SHP77 treated with DMSO at 0.1 percent for 48 hours (cell line): ENCODE data around the gene PLCB2.

Experiments
- DNase-seq: peaks from one replicate; lab custom pipeline; 2025; lab: John Stamatoyannopoulos, UW

The PLCB2 gene

DNA sequence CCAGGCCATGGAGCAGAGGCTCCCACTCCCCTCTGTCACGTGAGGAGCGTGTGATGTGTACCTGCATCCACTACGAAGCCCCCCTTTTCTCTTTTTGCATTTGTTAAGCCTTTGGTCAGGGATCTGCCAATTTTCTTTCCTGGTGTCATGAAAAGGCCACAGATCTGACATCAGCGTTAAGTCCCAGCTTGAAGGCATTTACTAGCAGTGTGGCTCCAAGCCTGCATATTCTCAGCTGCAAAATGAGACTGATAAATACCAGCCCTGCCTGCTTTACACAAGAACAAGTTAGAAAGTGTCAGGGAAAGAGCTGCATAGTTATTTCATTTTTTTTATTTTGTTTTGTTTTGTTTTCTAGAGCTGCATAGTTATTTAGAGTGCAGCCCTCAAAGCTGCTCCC is 22.6 kb downstream of the PLCB2 start:
- no peak for DNase-seq

DNA sequence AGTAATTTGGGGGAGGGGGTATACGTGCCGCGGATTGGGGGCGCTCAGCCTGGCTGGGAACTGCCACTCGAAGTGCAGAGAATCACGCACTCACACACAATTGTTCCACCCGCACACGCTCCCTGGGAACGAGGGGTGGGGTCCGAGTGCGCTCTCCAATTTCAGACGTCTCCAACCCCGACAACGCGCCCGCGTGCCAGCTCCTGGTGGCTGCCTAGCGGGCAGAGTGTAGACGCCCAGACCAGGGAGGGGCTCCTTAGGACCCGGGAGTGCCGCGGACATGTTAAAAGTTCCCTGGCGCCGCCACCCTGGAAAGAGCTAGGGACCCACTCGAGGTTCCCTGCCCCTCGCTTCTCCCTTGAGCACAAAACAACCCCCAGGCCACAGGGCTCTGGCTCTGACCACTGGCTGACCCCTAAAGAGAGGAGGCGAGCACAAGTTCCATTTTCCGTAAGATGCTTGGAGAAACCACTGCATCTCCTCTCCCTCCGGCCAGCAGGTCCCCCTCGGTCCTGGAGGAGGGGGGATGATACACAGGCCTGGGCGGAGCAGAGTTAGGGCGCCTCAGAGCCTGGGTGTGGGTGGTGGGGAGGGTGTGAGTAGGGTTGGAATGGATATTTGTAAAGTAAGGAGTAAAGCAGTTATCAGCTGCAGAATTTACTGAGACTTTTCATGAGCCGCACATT is 24.0 kb downstream of the PLCB2 start:
- no peak for DNase-seq

DNA sequence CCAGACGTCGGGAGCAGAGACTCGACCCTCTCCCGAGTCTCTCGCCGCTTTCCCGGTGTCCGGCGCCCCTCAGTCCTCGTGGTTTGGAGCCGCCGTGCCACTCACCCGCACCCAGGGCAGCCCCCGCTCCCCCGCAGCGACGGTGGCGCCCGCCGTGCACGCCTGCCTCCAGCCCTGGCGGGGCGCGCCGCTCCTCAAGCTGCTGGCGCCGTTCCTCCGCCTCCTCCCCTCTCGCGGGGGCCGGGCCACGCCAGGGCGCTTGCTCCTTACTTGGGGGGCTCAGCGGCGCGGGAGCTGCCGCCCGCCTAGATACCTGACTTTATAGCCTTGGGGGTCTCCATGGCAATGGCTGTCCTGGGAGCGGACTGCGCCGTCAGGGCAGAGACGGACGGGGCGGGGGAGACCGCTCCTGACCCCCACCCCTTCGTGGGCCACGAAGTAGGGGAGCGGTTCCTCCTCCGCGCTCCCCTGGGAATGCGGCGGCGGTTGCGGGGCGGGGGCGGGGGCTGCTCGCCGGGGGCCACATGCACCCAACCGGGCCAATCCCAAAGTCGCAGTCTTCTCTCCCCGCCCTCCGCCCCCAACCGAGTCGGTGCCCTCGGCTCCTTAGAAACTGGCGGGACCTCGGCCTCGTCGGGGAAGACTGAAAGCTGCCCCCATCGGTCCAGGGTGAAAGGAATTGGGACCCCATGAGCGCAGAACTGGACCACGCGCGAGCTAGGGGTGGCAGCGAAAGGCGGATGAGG is 24.7 kb downstream of the PLCB2 start, which contains the start of gene ANKRD63:
ANKRD63 (minus strand) TSS at position 196 of the 746 bp plus-strand sequence. CDS start 478 bp downstream, outside the sequence.
- DNase-seq, result no peak

DNA sequence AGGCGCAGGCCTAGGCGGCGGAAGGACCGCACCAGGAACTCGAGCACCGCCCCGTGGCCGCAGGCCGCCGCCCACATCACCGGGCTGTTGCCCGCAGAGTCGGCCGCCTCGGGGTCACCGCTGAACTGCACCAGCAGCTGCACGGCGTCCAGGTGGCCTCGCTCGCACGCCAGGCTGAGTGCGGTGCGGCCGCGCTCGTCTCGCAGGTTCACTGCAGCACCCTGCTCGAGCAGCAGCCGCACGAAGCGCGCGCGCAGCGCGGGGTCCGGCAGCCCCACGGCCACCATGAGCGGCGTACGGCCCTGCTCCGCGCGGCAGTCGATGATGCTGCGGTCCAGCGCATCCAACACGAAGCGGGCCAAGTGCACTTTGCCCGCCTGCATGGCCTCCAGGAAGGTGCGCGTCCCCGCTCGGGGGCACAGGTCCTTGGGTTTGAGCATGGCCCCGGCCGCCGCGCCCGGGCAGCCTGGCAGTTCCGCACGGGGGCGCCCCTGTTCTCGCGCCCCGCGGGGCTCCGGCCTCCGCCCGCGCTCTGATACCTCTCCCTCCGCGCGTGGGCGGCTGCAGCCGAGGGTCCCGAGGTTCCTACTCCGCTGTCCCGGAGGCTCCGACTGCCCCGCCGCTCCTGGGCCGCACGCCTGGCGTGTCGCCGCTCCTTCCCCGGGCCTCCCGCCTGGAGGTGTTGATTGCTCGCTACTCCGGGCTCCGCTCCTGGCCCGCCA is 25.4 kb downstream of the PLCB2 start:
- peak; percentile 31 for DNase-seq

DNA sequence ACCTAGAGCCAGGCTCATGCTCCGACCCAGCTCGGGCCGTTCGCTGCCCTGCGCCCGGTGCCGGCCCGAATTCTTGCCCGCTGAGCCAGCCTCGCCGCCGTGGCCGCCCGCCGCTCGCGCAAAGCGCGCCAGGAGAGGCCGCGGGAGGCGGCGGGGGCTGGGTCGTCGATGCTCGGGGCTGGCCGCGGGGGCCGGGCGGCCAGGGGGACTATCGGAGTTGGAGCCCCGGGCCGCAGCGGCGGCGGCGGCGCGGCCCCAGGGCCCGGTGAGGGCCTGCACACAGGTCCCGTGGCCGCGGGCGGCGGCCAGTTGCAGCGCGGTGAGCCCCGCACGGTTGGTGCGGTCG is 26.0 kb downstream of the PLCB2 start:
- DNase-seq, result no peak

DNA sequence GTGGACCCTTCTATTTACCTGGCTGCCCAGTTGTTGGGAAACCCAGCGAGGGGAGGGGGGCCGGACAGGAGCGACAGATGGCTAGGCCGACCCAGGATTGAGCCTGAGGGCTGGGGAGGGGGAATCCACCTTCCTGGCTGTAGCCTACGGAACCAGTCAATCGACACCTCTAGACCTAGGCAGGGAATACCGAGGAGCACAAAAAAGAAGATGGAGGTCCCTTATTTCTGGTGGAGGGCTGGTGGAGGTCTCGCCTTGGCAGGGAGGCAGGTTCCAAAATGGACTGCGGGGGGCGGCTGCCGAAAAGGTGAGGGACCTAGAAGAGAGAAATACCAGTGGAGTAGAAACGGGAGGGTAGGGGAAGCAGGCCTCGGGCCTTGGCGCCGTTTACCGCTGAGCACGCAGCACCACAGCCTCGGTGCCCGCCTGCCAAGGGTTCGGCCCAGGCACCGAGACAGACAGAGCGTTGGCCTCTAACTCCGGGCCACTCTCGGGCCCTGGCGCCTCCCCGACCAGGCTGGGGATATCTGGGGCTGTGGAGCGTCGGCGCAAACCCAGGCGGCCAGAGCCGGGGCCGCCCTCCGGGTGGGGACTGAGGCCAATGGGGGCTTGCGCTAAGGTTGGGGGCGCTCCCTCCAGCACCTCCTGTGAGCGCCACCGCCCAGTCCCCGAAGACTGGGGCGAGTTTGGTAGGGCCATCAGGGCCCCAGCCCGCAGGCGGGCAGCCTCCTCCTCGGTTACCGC is 26.5 kb downstream of the PLCB2 start:
- no peak for DNase-seq

DNA sequence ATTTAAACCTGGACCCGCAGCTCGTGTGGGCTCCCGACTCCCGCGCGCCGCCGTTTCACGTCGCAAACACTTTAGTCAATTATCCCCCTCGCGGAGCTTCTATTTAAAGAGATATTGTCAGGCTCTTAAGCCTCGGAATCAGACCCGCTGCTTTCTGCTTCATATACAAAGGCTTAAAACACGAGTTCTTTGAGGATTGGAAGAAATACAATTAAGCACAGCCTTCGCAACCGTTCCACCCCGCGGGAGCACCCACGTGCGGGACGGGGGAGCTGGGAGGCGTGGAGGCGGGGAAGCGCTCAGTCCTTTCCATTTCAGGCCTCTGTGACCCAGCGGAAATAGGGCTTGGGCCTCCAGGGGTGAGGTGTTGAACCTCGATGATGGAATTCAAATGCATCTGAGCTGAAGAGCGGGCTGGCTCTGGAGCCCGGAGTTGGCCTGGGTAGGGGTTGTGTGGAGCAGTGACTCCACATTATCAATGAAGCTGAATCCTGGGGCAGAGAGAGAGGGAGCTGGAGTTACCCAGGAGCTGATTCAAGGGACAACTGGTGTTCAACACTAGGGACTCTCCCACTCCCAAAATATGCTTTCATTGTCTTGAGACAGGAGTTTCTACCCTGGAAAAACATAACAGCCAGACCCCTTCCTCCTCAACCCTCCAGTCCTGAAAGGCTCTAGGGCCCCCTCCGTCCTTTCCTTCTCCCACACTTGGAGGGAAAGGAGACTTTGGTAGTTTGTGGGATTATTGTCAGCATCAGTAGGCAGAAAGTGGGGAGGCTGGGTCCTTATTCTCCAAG is 27.3 kb downstream of the PLCB2 start:
- DNase-seq, result no peak

DNA sequence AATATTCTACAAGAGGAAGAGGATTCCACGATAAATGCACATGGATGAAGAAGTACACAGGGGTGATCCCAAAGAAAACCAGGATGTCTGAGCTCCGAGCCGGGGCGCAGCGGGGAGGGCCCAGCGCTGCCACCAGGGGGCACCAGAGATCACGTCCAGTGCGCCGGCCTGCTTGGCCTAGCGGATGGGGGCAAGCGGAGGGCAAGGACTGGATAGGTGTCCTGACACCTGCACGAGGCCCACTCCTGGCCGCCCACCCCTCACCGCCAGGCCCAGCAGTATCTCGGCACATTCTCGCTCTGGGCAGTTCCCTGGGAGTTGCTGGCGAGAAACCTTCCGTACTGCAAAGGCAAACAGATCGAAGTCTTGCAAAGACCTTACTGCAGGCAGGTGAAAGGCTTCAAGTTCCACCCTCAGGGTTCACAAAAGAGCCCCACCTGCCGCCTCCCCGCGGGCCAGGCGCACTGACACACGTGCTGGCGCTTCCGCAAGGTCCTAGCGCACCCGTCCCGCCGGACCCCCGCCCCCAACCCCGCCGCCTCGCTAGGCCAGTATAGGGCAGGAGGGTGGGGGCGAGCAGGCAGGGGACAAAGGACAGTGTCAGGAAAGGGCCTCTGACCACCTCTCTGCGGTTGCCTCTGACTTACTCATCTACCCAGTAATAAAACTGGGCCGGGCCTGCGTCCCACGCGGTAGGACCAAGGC is 28.1 kb downstream of the PLCB2 start:
- no peak for DNase-seq

DNA sequence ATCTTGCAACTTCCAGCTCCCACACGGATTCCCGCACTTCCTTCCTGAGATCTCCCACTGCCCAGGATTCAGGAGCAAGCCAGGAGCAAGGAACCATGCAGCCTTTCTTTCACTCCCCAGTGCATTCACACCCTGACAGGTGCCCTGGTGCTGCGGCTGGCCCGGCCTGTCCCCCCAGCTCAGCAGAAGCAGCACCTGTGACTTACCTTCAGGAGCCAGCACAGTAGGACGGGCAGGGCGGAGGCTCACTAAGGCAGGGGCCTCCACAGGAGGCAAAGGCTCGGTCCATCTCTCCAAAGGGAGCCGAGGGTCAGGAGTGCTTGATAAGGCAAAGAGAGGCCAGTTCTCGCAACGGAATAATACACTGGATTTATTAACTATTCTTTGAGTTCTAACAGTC is 29.7 kb downstream of the PLCB2 start:
- DNase-seq, result no peak

DNA sequence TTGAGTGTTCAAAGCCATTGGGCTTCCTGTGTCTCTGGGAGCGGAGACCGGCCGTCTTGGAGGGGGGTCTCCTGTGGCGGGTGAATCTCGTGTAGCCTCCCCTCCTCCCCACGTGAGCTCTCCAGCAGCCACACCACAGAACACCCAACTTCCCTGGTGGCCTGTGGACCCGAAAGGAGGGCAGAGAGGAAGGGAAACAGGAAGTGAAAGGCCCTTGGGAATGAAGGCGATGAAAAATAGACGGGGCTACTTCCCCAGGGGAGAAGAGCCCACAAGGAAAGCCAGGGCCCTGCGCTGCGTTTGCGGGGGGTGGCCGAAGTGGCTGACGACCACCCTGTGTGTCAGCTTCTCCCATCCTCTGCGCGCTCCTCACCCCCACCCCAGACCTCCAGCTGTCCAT is 30.3 kb downstream of the PLCB2 start:
- DNase-seq, result no peak

DNA sequence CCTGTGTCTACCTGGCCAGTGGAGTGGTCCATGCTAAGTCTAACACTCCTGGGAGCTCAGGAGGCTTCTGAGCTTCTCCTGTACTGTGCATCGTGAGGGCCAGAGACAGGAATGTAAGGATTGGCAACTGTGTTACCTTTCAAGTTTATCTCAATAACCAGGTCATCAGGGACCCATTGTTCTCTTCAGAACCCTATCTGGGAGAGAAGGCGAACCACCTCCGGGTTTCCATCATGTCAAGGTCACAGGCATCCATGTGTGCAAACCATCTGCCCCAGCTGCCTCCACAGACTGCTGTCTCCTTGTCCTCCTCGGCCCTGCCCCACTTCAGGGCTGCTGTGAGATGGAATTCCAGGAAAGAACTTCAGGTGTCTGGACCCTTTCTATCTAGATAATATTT is 30.8 kb downstream of the PLCB2 start:
- DNase-seq, result no peak

DNA sequence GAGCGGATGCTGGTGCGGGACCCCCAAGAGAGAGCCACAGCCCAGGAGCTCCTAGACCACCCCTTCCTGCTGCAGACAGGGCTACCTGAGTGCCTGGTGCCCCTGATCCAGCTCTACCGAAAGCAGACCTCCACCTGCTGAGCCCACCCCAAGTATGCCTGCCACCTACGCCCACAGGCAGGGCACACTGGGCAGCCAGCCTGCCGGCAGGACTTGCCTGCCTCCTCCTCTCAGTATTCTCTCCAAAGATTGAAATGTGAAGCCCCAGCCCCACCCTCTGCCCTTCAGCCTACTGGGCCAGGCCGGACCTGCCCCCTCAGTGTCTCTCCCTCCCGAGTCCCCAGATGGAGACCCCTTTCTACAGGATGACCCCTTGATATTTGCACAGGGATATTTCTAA is 31.8 kb downstream of the PLCB2 start:
- DNase-seq, result no peak

DNA sequence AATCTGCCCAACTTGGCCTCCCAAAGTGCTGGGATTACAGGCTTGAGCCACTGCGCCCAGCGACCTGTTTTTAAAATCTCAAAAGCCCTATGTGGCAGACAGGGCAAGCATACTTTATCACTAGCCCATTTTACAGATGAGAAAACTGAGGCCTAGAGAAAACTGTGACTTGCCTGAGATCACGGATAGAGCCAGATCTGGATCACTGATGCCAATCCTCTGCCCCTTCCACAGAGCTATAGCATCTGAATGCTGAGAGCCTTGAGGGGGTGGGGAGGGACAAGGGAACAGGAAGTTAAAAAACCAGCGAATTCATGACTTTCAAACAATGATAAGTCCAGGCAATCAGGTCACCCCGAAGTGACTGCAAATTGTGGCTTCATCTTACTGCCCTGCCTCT is 32.2 kb downstream of the PLCB2 start:
- no peak for DNase-seq

DNA sequence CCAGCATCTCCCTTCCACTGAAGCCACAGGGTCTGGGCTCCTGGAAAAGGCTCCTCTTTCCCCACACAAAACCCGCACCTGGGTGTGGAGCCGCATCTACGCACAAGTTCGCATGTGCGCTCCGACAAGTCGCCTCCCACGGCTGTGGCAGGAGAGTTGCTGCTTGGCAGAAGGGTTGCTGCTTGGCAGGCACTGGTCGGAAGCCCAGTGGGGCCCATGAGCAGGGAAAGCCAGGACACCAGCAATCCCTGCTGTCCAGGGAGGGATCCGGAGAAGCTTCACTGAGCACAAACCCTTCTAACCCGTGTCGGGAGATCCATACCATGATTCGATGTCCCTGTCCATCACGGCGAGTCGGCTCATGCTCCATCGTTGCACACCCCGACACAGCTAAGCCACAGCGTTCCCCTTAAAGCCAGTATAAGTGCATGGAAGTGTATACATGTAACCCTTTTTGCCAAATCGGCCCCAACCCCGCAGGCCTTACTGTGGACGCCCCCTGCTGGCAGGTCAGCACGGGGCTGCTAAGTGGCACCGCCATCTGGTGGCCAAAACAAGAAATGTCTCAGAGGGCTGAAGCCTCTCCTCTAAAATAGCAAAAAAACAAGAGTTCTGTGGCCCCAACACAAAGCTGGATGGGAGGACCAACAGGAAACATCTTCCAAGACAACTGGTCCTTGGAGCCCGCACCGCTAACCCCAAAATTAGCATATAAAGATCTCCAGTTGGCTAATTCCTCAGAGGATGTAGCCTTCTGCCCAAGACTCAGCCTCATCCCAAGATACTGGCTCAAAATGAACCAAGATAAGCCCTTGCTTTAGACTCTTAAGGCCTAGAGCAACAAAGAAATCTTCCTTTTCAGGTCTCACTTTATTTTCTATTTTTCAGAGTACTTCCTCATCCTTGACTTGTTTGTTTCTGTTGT is 33.1 kb downstream of the PLCB2 start:
- DNase-seq, result peak; percentile 39

DNA sequence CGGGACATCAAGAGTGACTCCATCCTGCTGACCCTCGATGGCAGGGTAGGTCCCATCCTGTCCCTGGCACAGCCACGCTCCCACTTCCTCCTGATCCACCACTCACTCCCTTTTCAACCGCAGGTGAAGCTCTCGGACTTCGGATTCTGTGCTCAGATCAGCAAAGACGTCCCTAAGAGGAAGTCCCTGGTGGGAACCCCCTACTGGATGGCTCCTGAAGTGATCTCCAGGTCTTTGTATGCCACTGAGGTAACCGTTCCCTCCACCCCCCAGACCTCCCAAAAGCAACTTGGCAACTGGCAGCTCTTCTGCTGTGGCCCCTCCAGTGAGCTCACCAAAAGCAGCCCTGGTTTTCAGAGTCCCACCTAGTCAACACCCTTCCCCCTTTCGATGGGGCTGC is 34.3 kb downstream of the PLCB2 start:
- no peak for DNase-seq

DNA sequence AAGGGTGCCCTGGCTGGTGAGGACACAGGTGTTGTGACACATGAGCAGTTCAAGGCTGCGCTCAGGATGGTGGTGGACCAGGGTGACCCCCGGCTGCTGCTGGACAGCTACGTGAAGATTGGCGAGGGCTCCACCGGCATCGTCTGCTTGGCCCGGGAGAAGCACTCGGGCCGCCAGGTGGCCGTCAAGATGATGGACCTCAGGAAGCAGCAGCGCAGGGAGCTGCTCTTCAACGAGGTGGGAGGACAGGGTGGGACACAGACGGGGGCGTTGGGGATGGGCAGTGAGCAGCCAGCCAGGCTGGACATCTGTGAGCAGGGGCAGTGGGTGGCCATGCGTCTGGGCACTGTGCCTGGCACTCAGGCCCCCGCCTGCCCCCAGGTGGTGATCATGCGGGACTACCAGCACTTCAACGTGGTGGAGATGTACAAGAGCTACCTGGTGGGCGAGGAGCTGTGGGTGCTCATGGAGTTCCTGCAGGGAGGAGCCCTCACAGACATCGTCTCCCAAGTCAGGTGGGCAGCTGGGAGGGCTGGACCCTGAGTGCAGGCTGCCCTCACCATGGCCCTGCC is 35.2 kb downstream of the PLCB2 start:
- no peak for DNase-seq

DNA sequence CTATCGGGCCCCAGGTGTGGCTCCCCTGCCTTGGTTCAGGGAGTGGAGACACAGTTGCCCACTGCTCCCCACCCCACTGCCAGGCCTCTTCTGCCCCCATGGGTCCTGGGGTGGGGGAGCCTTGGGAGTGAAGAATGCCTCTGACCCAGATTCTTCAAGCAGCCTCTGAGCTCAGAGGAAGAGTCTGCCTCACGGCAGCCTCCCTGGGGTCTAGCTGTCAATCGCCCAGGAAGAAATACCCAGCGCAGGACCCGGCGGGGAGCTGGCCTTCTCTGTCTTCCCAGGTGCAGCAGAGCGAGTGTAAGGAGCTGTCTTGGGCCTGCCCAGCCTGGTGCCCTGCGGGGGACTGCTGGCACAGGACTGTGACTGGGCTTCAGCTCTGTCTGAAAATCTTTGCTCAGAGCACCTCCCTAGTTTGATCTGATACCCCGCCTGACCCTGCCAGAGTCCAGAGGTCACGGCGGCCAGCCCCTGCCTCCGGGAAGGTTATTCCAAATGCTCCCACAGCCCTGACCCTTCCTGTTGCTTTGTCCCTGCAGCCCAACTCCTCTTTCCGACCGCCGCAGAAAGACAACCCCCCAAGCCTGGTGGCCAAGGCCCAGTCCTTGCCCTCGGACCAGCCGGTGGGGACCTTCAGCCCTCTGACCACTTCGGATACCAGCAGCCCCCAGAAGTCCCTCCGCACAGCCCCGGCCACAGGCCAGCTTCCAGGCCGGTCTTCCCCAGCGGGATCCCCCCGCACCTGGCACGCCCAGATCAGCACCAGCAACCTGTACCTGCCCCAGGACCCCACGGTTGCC is 35.9 kb downstream of the PLCB2 start:
- DNase-seq, result no peak

DNA sequence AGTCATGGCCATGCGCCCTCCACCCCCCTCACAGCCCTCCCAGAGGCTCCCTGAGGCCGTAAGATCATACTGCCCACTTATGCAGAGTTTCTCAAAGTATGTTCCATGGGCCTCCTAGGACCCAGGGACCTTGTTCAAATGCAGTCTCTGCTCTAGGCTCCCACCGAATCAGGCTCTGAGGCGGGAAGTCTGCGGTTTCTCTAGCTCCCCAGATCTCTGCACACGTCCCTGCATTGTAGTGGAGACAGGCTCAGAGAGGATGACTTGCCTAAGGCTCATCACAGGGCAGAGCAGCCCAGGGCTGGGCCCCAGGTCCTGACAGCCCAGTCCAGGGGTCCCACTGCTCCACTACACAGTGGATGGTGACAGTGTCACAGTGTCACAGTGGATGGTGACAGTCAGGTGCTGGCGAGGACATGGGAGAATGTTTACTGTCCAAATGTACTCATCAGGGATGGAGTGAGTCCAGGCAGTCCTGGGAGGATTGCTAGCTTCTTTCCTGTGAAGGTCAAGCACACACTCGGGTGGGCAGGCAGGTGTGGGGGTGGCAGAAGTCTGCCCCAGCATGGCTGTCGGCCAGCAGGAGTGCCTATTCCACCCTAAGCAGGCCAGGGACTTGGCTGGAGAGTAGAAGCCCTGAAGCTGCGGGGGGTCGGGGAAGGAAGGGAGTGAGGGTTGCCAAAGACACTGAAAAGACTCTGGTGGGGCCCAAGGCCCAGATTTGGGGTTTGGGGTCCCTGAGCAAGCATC is 37.3 kb downstream of the PLCB2 start:
- DNase-seq, result no peak
